HG03066 (cell line): ENCODE measurements around the gene TJP1.
"Not testable (repeated sequence)": the region's sequence is repeated elsewhere in the genome, so short reads cannot be mapped to it uniquely, and the experiment has no call there.

Experiments used
- ATAC-seq: cut with Tn5 transposase; IDR thresholded peaks from one replicate; pipeline ENCODE4 v1.9.1; 2021; ENCODE audit warnings: low read depth; ENCODE audit not compliant: unreplicated experiment

The TJP1 gene

DNA sequence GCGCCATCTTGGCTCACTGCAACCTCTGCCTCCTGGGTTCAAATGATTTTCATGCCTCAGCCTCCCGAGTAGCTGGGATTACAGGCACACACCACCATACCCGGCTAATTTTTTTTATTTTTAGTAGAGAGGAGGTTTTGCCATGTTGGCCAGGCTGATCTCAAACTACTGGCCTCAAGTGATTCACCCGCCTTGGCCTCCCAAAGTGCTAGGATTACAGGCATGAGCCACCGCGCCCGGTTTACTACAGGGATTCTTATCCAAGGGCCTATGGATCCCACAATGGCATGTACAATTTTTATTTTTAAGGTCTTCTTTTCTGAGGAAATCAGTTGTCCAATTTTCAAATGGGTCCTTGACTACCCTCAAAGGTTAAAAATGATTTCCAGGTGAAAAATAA, 150.2 kb downstream of the TJP1 start:
- not testable (repeated sequence) for ATAC-seq

DNA sequence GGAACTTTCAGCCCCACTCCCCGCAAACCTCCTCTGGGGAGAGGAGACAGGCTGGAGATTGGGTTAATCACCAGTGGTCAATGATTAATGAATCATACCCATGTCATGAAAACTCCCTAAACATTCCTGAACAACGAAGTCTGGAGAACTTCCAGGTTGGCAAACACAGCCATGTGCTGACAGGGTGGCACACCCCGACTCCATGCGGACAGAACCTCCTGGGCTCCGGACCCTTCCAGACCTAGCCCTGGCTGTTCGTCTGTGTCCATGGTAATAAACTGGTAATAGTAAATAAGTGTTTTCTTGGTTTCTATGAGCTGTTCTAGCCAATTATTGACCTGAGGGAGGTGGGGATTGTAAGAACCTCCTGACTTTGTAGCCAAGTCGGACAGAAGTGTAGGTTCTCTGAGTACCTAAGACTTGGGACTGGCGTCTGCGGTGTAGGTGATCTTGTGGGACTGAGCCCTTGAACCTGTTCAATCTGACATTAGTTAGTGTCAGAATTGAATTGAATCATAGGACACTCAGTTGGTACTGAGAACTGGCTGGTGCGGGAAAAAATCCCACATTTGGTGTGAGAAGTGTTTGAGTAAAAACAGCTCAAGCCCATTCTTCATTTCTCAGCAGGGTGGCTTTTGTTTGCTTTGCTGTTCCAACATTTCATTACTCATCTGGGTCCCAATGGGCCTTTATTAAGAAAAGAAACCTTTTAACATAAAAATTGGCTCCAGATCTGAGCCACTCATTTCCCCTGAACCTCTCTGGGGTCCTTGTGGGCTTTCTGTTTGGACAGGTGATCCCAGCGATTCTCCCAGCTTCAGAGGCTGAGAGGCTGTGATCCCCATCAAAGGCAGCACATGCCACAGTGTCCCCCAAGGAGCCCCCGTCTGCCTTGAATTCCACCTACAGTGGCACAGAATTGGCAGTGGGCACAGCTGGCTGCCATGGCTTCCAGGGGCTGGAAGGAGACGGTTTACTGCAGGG, 151.0 kb downstream of the TJP1 start:
- no peak for ATAC-seq

DNA sequence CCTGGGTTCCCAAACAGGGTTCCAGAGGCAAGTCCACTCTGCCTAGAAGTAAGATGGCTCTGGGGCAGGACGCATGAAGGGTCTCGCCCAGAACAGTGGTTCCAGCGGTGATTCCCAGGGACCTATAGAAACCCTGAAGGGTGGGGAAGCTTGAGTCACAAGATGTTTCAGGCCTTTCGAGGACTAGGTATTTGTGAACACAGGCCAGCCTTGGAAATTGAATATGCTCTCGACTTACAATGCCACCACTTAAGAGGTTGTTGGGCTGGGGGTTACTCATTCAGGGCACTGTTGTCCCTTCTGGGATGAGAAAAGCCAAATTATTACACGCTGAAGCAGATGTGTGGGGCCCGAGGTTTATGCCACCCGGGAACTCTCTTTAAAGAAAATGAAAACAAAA, 152.0 kb downstream of the TJP1 start:
- ATAC-seq, result no peak

DNA sequence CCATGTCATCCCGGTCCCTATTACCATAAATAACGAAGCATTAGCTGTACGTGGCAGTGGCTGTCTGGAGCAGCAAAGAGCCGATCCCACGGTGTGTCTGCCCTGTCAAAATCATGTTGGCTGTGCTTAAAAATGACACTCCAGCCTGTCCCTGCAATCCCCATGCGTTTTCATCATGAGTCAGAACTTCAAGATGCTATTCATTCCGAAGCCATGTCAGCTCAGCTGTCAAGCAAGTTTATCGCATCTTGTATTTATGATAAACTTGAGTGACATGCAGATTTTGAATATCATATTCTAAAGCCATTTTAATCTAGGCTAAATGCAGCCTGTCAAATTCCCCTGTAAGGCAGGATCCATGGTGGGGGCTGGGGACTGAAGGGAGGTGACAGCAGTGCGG, 152.4 kb downstream of the TJP1 start:
- ATAC-seq, result no peak

DNA sequence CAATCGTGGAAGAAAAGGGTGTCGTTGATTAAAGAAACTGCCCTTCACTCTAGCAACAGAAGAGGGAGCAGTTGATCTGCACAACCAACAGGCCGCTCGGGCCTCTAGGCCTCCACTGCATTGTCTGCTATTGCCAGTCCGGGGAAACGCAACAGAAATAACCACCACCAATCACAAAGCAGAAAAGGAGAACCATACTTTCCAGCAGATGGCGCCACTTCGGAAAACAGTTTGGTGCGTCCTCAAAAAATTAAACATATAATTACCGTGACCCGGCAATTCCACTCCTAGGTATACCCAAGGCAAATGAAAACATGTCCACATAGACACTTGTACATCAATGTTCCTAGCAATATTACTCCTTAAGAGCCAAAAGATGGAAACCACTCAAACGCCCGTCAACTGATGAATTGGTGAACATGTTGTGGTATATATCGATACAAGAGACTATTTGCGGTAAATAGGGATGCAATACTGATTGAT, 154.1 kb downstream of the TJP1 start:
- no peak for ATAC-seq

DNA sequence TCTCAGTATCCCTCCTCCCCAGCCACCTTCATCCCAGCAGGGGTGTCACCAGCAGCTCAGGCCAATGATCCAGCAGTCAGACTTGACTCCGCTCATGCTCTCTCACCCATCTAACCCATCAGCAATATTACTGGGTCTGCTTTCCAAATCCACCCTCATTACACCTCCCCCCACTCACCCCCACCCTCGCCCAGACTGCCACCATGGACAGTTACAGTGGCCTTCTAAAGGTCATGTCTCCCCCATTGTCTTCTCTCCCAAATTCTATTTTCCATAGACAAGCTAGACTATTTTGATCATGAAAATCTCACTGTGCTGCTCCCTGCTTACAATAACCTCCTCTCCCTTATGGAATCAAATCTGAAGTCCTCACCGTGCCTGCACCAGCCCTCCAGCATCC, 156.0 kb downstream of the TJP1 start:
- ATAC-seq, result no peak

DNA sequence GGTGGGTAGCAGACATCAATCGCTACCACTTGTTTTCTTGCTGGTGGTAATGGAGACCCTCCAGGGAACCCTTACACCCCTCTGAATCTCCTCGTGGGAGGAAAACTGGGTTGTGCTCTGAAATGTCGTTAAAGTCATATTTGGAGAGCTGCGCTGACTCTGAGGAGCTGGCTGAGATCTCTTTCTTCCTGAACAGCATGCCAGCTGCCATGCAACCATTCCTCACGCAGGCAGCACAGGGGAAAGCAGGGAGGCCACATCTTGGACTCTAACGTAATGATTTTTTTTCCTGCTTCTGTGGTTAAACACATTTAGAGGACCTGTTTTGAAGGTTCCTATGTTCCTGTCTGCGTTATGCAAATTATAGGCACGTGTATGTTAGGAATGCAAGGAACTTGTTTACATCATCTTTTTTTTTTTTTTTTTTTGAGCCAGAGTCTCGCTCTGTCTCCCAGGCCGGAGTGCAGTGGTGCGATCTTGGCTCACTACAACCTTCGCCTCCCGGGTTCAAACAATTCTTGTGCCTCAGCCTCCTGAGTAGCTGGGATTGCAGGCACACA, 156.7 kb downstream of the TJP1 start:
- ATAC-seq, result no peak

DNA sequence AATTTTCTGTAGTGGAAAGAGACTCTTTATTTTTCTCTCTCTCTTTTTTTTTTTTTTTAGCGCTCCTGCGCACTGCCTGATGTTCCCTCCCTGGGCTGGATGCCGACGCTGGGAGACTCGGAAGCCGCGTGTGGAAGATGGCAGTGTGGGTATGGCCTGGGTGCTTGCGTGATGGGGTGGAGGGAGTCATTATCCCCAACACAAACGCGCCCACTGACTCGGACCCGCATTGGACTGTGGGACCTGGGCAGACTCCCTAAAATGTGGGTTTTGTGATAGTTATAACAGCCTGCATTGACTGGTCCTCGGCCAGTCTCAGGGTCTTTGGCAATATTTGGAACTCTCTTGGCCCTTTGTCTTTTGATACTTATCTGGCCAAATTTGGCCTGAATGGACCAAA, 157.9 kb downstream of the TJP1 start:
- no peak for ATAC-seq

DNA sequence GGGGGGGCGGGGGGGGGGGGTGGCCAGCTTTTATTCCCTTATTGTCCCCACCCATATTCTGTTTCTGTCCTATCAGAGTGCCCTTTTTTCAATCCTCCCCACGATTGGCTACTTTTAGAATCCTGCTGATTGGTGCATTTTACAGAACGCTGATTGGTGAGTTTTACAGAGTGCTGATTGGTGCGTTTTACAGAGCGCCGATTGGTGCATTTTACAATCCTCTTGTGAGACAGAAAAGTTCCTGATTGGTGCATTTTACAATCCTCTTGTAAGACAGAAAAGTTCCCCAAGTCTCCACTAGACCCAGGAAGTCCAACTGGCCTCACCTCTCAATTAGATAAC, 164.8 kb downstream of the TJP1 start:
- ATAC-seq, result not testable (repeated sequence)

DNA sequence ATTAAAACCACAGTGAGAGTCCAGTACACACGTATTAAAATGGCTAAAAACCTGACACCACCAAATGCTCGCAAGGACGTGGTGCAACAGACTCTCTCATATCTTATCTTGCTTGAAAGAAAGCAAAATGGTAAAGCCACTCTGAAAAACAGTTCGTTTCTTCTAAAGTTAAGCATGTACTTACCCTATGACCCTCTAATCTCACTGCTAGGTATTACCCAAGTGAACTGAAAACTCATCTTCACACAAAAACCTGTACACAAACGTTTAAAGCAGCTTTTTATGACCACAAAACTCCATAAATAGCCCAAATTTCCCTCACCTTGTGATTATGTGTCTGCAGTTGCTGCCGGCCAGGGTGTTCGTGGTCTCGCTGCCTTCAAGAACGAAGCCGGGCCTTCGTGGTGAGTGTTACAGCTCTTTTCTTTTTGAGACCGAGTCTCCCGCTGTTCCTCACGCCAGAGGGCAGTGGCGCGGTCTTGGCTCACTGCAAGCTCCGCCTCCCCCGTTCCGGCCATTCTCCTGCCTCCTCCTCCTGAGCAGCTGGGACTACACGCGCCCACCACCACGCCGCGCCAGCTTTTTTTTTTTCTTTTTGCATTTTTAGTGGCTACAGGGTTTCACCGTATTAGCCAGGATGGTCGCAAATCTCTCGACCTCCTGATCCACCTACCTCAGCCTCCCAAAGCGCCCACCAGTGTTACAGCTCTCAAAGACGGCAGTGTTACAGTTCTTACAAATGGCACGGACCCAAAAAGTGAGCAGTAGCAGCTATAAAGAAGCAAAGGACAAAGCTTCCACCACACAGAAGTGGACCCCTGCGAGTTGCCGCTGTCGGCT, 165.4 kb downstream of the TJP1 start:
- ATAC-seq, result no peak

DNA sequence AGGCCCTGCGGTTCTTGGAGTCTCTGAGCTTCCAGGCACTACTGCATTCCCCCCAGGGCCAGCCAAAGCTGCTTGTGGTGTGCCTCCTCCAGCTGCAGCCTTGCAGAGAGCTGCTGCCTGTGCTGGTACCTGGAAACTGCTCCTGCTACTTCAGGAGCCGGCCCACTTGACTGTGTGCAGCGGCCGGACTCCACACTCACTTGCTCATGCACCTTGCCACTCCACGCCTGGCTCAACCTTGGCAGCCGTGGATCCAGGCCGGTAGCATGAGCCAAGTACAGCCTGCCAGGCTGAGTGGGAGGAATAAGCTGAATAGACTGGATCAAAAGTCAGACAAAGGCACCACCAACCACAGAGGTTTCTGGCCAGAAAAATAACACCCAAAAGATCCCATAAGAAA, 169.7 kb downstream of the TJP1 start:
- no peak for ATAC-seq

DNA sequence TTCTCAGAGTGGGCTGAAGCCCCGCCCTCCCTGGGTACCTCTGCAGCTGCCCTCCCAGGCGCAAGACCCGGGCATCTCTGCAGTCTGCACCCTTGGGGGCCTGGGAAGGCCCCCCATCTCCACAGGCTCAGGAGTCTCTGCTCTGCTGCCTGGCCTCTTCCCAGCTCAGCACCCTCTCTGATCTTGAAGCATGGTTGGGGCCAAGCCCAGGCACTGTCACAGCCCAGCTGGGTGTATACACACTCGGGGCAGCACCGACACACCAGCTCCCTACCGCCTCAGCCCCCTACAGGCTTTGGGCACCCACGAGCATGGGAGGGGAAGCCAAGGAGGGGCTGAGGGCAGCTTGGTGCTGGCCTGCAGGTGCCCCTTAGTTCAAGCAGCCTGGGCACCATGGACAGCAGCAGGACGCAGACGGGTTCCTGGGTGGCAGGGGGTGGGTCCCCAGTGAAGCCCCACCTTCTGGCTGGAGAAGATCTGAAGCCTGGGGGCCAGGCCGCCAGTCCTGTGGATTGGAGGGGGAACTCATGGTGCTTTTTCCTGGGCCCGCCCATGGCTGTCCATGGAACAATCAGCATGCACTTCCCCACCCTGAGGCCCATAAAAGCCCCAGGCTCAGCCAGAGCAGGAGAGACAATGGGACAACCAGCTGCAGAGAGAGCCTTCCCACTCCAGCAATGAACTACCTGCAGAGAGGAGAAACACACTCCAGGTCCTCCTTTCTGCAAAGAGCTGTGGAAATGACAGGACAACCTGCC, 170.6 kb downstream of the TJP1 start:
- ATAC-seq, result no peak
